ENCODE results near the gene AK3.
A peak's percentile ranks its signal among the peaks of the same experiment; 100 is the strongest.
"Not testable (repeated sequence)": the region's sequence is repeated elsewhere in the genome, so short reads cannot be mapped to it uniquely, and the experiment has no call there.

The AK3 gene

DNA sequence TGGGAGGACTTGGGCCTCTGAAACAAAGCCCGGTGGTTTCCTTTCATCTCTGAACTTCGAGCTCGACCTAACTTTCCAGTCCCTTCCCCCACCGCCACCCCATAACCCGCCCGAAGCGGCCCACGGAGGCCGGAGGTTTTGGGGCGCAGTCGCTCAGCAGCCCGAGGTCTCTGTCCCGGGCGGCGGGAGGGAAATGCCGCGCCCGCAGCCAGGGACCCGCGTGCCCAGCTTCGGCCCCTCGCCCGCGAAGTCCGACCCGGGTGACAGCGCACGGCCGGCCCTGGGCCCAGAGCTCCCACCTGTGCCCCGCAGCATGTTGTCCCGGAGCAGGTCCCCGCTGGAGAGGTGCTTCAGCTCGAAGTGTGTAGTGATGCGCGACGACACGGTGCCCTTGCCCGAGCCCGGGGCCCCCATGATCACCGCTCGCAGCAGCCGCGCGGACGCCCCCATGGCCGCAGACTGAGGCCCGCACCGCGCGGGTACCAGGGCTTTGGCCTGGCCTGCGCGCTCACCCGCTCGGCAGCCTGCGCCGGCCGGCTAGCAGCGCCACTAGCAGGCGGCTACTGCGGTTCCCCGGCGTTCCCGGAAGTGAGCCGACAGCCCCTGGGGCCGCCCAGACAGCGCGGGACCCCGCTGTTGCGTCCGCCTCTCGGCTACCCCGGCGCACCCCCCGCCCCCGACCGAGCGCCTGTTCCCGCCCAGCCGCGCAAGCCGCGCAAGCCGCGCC is at the start of gene AK3:
Gene AK3, minus strand, starts transcription at position 565 of the 727 bp plus-strand sequence. Its CDS starts 115 bp downstream, at position 450.
- peak; percentile 95 for DNase-seq (ENCODE audit: low spot score)

DNA sequence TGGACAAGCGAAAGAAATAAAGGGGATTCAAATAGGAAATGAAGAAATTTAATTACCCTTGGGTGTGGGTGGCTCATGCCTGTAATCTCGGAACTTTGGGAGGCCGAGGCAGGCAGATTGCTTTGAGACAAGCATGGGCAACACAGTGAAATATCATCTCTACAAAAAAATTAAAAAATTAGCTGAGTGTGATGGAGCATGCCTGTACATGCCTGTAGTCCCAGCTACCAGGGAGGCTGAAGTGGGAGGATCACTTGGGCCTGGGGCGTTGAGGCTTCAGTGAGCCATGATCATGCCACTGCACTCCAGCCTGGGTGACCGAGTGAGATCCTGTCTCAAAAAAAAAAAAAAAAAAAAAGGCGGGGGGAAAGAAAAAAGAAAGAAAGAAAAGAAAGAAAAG is 47.7 kb upstream of the AK3 start:
- DNase-seq (ENCODE audit: low spot score), result no peak

DNA sequence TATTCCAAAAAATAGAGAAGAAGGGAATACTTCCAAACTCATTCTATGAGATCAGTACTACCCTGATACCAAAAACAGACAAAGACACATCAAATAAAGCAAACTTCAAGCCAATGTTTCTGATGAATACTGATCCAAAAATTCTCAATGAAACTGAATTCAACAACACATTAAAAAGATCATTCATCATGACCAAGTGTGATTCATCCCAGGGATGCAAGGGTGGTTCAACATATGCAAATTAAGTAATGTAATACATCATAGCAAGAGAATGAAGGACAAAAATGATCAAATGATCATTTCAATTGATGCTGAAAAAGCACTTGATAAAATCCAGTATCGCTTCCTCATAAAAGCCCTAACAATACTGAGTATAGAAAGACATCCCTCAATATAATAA is 46.9 kb upstream of the AK3 start:
- no peak for DNase-seq (ENCODE audit: low spot score)

DNA sequence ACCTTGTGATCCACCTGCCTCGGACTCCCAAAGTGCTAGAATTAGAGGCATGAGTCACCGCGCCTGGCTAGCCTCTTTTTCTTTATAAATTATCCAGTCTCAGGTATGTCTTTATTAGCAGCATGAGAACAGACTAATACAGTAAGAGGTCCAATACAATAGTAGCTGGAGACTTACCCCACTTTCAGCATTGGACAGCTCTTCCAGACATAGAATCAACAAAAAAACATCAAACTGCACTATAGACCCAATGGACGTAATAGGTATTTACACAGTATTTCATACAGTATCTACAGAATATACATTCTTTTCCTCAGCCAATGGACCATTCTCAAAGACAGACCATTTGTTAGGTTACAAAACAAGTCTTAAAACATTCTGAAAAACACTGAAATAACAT is 45.6 kb upstream of the AK3 start:
- DNase-seq (ENCODE audit: low spot score), result no peak

DNA sequence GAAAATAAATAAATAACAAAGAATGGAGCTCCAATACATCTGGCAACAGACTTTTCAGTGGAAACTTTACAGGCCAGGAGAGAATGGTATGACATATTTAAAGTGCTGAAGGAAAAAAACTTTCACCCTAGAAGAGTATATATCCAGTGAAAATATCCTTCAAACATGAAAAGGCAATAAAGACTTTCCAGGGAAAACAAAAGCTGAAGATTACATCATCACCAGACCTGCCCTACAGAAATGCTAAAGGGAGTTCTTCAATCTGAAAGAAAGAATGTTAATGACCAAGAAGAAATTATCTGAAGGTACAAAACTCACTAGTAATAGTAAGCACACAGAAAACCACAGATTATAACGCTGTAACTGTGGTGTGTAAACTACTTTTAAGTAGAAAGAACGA is 43.4 kb upstream of the AK3 start:
- DNase-seq (ENCODE audit: low spot score), result no peak

DNA sequence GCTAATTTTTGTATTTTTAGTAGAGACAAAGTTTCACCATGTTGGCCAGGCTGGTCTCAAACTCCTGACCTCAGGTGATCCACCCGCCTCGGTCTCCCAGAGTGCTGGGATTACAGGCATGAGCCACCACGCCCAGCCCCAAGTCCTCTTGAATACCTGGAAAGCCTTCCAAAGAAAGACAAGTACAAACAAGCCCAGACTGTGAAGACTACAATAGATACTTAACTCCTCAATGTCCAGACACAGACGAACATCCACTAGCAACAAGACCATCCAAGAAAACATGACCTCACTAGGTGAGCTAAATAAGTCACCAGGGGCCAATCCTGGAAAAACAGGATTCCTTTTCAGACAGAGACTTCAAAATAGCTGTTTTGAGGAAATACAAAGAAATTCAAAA is 42.2 kb upstream of the AK3 start:
- not testable (repeated sequence) for DNase-seq (ENCODE audit: low spot score)

DNA sequence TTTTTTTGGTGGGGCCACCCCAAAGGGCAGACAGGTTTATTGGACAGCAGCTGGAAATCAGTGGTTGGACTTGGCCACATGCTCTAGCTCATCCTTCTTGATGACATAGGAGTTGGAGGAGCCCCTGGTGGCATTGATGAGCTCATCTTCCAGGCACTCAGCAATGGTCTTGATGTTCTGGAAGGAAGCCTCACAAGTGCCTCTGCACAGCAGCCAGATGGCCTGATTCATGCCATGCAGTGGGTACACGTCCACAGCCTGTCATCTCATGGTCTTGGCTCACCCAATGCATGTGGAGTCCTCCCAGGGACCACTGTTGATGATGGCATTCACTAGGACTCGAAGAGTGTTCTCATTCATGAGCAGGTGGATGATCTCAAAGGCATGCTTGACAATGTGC is 40.4 kb upstream of the AK3 start:
- no peak for DNase-seq (ENCODE audit: low spot score)

DNA sequence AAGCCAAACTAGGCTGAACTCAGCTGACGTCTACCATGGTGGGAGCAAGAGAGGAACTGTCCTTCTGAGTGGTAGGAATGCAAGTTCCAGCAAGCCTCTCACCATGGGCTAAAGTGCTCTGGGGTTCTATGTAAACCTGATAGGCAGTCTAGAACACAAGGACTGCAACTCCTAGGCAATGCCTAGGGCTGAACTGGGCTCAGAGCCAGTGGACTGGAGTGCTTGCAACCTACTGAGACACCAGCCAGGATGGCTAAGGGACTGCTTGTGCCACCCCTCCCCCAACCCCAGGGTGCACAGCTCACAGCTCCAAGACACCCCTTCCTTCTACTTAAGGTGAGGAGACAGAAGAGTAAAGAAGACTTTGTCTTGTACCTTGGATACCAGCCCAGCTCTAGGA is 39.6 kb upstream of the AK3 start:
- DNase-seq (ENCODE audit: low spot score), result no peak

DNA sequence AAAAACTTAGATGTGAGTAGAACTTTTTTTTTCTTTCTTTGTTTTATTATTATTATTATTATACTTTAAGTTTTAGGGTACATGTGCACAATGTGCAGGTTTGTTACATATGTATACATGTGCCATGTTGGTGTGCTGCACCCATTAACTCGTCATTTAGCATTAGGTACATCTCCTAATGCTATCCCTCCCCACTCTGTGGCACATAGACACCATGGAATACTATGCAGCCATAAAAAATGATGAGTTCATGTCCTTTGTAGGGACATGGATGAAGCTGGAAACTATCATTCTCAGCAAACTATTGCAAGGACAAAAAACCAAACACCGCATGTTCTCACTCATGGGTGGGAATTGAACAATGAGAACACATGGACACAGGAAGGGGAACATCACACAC is 34.0 kb upstream of the AK3 start:
- DNase-seq (ENCODE audit: low spot score), result not testable (repeated sequence)

DNA sequence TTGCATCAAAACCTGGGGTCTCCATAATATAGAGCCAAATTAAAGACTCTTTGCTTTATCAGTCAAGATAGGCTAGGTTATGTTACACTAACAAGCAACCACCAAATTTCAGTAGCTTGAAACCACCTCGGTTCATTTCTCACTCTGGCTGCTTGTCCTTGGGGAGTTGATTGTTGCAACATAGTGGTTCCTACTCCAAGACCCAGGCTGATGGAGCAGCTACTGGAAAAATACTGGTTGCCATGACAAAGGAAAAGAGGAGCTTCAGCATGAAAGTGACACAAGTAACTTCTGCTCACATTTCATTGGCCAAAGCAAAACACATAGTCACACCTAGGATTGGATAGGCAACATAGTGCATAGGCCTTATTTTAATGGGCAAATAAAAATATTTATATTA is 33.2 kb upstream of the AK3 start:
- no peak for DNase-seq (ENCODE audit: low spot score)

DNA sequence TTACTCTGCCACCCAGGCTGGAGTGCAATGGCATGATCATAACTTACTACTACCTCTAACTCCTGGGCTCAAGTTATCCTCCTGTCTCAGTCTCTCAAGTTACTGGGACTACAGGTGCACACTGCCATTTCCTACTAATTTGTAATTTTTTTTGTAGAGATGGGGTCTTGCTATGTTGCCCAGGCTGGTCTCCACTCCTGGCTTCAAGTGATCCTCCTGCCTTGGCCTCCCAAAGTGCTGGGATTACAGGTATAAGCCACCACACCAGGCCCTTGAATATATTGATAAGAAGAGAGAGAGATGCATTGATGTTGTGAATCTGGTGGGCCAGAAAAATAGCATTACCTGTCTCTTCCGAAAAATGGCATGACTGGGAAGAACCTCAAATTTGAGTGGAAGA is 30.8 kb upstream of the AK3 start:
- no peak for DNase-seq (ENCODE audit: low spot score)

DNA sequence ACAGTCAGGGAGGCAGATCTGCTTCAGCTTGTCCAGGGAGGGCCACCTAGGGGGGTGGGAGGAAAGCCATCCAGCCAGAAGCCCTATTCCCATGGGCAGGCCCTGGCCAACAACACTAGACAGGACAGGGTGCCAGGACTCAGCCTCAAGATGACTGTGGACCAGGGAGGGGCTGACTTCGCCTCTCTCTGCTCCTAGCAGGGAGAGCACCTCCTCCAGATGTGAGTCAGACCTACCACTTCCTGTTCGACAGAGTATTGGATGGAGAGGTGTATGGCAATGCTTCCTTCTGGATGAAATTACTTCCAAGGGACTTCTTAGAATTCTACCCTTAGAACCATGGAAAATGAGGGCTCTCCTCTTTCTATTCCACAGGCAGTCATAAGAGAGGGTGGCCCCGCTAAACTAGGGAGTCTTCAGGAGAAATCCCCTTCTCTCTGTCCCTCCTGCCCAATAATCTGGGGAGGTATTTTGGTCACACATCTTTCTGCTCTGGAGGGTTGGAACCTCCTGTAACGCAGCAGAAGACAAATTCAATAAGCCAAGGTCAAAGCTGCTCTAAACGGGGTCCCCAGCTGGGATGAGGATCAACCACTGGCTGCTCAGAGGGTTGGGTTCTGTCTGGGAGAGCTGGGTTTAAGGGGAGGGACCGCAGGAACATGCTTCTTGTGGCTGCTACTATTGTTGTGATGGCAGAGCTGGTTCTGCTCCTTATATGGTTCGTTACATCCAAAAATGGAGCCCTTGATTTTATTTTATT is 28.5 kb upstream of the AK3 start:
- DNase-seq (ENCODE audit: low spot score), result no peak

DNA sequence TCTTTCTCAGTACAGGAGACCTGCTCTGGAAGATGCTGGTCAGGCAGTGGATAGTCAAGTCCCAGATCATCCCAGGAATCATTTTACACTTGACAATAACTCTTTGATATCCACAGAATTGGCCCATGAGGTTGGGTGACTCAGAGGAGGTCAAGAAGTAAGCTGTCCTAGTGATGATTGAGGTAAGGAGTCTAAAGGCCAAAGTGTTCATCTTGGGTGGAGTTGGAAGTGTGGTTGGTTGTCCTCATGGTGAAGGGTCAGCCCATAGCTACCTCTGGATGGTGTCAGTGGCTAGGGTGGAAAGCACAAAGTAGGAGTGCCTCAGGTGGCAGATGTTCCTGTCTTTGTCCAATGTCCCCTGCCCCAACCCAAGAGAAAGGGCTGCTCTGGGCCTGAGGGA is 27.7 kb upstream of the AK3 start:
- no peak for DNase-seq (ENCODE audit: low spot score)

DNA sequence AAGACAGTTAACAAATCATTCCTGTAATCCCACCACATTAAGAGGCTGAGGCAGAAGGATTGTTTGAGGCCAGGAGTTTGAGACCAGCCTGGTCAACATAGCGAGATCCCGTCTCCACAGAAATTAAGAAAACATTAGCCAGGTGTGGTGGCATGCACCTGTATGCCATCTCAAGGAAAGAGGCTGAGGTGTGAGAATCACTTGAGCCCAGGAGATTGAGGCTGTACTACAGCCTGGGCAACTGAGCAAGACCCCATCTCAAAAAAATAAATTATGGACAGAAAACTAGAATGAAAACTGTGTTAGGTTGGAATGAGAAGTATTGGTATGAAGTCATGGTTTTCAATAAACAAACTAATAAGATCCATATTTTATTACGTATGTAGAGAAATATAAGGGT is 23.0 kb upstream of the AK3 start:
- no peak for DNase-seq (ENCODE audit: low spot score)

DNA sequence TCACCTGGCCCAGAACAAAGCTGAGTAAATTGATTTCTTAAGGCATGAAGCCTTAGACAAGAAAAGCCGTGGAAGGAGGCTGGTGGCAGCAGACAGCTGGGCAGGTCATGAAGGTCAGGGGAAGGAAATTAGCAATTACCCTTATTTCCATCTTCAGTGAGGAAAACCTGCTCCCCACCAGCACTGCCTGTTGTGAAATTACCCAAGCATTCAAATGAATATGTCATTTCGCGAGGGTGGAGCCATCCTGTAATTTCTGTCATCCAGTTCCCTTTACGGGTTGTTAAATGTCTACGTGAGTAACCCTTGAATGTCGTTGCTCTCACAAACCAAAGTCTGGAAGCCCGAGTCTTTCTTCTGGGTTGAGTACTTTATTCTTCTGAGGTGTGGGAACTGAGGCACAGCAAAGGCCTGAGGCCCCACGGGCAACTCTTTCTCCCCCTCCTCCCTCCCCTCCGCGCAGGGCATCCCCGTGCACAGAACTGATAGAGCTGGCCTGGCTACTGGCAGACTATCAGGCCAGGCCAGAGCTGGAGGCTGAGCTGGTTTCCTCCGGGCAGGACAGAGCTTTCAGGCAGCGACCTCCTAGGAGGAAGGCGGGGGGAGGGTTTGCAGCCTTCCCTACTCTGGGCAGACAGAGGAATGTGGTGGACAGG is 22.0 kb upstream of the AK3 start:
- peak; percentile 26 for DNase-seq (ENCODE audit: low spot score)

DNA sequence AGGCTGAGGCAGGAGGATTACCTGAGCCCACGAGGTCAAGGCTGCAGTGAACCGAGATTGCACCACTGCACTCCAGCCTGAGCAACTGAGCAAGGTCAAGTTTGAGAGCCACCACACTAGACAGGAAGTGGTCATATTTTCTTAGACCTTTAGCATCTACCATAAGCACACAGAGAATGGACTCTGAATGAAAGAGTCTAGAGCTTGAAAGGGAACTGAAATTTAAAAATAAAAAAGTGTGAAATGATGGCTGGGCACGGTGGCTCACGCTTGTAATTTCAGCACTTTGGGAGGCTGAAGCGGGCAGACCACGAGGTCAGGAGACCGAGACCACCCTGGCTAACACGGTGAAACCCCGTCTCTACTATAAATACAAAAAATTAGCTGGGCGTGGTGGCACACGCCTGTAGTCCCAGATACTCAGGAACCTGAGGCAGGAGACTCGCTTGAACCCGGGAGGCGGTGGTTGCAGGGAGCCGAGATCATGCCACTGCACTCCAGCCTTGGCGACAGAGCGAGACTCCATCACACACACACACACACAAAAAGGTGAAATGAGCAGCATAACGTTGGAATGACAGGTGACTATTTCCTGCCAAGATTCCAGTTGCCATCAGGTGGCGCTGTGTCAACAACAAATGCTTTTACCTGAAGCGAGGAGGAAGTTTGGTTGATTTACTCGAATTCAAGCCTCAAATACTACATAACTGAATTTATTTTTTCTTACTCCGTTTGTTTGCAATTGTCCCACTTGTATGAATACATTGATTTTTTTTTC is 21.3 kb upstream of the AK3 start:
- DNase-seq (ENCODE audit: low spot score), result peak; percentile 68

DNA sequence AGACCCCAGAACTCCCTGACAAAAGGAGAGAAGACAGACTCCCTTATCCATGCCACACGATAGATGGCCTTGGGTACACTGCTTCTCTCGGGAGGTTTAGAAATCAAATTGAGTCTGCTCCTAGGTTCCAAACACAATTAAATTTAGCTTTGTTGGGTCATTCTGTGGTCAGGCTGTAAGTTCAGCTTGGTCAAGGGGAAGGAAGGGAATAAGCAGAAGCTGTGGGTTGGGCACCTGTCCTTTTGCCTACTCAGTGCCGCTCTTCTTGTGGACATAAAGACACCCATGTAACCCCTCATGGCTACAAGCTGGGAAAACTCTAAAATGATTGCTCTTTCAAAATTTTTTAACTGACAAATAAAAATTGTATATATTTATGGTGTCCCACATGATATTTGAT is 19.1 kb upstream of the AK3 start:
- DNase-seq (ENCODE audit: low spot score), result no peak

DNA sequence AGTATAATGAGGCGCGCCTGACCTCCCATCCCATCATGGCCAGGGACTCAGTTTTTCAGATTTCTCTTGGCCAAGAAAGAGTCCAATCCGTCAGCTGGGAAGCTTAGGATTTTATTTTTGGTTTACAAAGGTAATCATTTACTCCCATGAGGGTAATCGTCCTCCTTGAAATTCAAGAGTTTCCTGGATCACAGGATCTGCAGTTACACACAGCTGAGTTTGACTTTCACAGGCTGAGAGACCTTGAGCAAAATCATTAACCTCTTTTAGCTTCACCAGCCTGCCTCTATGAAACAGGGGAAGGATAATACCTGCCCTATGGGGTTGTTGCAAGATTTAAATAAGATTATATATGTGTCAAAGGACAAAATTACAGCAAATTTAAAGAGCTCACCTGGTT is 15.4 kb upstream of the AK3 start:
- DNase-seq (ENCODE audit: low spot score), result no peak

DNA sequence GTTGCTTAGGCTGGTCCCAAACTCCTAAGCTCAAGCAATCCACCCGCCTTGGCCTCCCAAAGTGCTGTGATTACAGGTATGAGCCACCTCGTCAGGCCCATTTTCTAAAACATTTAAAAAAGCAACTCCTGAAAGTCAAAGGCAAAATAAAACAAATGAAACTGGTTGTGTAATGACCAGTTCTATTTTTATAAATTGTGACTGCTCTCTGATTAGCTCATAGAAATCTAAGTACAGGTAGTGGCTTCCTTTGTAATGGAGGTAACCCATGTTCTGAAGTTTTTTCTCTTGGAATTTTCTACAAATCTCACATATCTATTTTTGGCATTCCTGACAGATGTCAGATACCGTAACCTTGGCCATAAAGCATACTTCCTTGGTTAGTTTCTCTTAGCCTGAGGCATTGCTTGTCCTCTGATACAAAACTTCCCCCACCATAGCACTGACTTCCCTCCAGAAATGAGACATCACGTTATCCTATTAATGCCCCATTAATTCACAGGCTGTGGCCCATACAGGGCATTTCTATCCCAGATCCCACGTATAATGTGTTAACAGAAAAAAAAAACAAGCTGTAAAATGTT is 14.1 kb upstream of the AK3 start:
- DNase-seq (ENCODE audit: low spot score), result no peak

DNA sequence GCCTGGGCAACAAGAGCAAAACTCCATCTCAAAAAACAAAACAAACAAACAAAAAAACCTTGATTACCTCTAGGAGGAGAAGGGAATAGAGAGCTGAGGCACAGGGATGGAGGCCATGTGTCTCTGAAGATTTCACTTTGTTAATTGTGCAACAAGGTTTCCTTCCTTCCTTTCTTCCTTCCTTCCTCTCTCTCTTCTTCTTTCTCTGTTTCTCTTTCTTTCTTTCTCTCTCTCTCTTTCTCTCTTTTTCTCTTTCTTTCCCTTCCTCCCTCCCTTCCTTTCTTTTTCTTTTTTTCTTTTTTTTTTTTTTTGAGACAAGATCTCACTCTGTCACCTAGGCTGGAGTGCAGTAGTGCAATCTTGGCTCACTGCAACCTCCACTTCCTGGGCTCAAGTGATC is 13.5 kb upstream of the AK3 start:
- not testable (repeated sequence) for DNase-seq (ENCODE audit: low spot score)

DNA sequence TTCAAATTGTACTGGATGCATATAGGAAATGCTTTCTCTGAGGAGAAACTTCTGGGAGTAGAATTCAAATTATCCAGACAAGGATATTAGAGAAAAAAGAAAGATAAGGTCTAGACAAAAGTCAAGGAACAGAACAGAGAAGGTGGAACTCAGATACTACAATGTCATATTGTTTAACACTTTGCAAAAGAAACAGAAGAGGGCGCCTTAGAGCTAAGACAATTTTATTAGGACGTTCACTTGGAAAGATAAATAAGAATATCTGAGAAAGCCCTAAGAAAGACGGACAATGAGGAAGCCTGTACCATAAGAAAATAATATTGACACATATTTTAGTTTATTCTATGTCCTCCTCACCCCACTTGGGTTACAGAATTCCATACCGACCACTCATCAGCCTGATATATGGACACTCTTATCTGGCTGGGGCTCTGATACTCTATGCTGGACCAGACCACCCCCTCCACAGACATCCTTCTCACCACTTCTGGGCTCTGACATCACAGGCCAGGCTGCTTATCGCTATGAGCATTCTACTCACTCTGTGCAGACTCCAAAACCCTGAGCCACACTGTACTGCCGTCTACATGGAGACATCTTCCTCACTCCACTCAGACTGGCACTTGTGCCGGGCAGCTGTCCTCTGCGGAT is 9.1 kb upstream of the AK3 start:
- peak; percentile 30 for DNase-seq (ENCODE audit: low spot score)

DNA sequence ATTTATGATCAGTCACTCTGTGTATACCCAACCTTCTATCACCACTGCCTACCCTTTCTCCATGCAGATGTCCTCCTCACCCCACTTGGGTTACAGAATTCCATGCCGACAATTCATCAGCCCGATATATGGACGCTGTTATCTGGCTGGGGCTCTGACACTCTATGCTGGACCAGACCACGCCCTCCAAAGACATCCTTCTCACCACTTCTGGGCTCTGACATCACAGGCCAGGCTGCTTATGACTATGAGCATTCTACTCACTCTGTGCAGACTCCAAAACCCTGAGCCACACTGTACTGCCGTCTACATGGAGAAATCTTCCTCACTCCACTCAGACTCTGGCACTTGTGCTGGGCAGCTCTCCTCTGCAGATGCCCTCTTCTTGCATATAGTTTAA is 7.6 kb upstream of the AK3 start:
- DNase-seq (ENCODE audit: low spot score), result no peak

Data from germinal center (tissue), 1 donor.